Measurements from ENCODE around the gene SUOX.

DNA sequence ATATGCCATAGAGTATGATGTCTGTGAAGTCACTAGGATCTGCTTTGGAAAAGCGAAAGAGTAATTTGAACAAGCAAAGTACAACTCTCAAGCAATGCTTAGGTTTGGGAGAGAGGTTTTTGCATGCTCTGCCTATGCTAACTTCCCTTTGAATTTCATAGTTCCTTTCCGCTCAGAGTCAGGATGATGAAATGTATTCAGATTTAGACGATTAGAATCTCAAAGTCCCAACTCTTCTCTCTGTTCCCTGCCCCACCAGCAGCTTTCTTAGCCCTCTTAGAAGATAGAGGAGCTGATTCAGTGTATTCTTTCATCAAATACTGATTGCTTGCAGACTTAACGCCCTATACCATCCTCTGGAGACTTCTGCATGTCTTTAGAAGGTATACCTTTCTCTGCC lies 11.7 kb upstream of the SUOX start:
- TF ChIP-seq CTCF (IDR thresholded peaks at IDR 0.05) = no peak
- no peak for TF ChIP-seq POLR2A (IDR thresholded peaks at IDR 0.05)

Measured in heart left ventricle (tissue), 13 donors.